NCI-H2107 (cell line): ENCODE data around the gene ZCCHC14.
"Not testable (repeated sequence)": the region's sequence is repeated elsewhere in the genome, so short reads cannot be mapped to it uniquely, and the experiment has no call there.

Experiments
- DNase-seq: peaks from one replicate; lab custom pipeline; 2025; lab: John Stamatoyannopoulos, UW

The ZCCHC14 gene

DNA sequence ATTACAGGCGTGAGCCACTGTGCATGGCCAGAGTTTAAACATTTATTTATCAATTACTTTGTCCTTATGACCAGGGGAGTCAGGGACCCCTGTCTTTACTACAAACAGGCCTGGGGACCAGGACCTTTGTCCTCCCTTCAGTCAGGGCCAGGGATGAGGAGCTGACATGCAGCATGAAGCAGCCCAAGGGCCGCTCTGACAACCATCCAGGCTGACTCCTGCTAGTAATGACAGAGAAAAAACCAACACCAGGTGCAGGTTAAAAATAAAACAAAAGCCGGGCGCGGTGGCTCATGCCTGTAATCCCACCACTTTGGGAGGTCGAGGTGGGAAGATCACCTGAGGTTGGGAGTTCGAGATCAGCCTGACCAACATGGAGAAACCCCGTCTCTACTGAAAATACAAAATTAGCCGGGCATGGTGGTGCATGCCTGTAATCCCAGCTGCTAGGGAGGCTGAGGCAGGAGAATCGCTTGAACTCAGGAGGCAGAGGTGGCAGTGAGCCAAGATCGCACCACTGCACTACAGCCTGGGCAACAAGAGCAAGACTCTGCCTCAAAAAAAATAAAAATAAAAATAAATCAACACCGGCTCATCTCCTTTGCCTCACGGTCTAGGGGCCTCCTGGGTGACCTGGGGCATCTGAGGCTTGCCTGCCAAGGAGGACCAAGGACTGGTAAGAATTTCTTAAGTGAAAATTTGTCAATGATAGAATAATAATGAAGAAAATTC lies 129.8 kb downstream of the ZCCHC14 start:
- not testable (repeated sequence) for DNase-seq

DNA sequence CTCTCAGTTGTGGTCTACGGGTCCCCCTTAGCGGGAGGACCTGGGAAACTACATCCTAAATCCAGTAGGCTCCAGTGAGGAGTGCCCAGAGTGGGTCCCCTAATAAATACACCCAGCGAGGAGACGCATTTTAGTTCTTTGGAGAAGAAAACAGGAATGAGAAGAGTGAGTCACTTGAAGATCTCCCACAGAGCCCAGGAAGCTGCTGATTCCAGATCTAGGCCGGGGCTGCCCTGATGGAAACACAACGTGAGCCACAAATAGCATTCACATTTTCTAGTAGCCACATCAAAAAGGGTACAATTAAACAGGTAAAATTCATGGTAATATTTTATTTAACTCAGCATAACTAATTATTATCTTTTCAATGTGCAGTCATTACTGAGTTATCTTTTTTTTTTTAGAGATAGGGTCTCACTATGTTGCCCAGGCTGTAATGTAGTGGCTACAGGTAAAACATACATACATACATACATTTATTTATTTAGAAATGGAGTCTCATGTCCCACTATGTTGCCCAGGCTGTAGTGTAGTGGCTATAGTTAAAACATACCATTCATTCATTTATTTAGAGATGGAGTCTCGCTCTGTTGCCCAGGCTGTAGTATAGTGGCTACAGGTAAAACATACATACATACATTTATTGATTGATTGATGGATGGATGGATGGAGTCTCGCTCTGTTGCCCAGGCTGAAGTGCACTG lies 130.8 kb downstream of the ZCCHC14 start:
- no peak for DNase-seq

DNA sequence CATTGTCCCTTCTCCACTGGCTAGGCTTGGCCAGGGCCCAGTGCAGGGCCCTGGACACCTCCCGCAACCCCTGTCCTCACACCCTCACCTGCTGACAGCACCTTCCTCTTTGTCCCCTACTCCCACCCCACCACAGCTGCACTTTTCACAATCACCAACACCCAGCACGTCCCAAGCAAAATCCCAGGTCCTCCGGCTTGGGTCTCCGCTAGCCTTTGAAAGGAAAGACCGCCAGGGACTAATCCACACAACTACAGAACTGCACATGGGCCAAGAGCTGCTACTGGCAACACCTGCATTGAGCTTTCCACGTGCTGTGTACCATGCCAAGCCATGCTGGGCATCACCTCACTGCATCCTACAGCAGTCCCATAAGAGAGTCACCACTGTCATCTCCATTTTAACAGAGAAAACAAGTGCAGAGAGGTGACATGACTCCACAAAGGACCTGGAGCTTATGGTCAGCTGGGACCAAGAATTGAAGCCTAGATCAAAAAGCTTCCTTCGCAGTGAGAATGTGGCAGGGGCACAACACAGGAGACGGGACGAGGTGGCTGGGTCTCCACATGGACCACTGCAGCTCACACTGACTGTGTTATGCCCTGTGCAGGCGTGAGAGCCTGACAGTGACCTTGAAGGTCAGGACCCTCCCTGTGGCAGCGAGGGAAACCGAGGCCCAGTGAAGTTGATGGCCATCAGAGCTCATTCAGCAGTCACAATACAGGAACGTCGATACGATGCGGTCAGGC lies 131.8 kb downstream of the ZCCHC14 start:
- no peak for DNase-seq

DNA sequence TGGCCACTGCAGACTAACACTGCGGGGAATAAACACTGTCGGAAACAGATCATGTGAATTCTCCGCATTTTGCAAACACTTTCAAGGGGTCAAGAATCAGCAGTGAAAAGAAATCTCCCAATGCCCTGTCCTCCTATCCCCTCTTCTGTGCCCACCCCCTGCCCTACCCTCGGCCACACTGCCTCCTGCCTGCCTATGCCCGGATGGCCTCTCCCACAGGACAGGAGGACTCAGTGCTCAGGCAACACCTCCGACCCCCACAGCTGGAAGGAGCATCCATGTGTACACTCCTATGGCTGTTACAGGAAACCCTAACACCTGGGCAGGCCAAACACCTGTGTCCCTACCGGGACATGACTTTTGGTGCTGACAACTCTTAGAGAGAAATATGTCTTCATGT lies 133.7 kb downstream of the ZCCHC14 start:
- DNase-seq = no peak

DNA sequence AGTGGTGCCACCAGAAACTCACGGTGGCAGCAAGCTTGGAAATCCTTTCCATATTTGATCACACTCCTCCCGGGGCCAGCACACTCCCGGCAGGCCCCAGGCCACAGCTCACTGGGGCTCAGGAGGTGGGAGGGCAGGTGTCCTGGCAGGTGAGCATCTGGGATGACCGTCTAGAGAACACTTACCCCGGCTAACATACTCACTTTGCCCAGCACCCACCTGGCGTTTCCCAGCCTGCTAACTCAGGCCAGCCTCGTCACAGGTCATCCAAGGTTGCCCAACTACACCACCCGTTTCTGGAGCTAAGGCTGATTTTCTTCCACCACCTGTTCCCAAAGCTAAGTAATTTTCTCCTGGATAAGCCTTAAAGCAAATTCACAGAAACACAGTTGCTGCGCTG lies 134.1 kb downstream of the ZCCHC14 start:
- DNase-seq = no peak

DNA sequence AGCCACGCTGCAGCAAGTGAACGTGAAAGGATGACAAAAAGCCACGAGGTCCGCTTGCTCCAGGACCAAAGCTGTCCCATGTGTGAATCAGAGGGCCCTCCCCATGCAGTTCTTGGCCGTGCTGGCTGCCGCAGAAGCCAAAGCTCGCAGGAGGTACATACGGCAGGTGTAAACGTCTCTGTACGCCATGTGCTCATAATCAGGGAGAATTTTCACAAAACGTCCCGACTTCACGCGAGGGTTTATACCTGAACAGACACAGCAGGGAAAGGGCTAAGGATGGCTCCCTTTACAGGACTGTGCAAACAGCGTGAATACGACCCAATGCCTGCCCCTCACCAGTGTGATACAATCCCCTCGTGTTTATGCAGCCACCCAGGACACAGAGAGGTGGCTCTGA lies 134.6 kb downstream of the ZCCHC14 start:
- DNase-seq = no peak

DNA sequence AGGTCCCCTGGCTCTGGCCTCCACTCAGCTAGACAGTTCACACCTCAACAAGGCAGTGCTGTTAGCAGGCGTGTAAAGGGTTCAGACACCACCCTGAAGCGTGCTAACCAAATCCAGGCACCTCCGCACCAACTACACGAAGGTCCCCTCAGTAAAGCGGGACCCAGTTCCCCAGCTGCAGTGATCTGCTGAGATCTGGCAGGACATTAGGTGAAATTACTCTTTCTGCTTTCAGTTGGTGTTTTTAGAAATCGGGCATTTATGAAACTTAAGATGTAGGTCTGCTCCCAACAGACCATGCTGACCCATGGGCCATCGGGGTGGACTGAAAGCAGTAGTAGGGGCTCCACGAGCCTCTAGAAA lies 136.4 kb downstream of the ZCCHC14 start:
- no peak for DNase-seq
